GM08714 (cell line): ENCODE results near the gene ATXN1.
"Not testable (repeated sequence)": the region's sequence is repeated elsewhere in the genome, so short reads cannot be mapped to it uniquely, and the experiment has no call there.

ENCODE experiments used
- H3K4me3 ChIP-seq: fragments of 200-500 bp; sonication (Bioruptor generic); 2 replicates; pipeline ENCODE4 v1.5.1; 2014; ENCODE audit warnings: mild to moderate bottlenecking, low read length, inconsistent platforms
- ZNF274 ChIP-seq: IDR thresholded peaks from 2 replicates; pipeline ENCODE4 v1.6.1; 2012; ENCODE audit warnings: mild to moderate bottlenecking, low read depth, low read length

The ATXN1 gene

DNA sequence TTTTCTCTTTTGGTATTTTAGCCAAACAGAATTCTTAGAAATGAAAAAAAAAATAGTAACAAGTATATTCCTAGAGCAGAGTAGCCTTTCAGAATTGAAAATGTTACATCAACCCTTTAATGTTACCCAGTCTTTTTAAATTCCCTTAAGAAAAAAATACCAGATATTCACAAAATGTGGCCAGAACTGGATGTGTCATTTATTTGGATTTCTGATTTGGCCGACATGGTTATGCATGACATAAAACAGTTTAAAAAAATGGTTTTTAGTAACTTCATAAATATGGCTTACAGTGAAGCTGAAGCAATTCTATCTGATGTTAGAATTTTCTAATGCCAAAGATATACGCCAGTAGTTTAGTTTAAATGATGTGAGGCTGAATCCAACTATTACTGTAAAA, 112.0 kb downstream of the ATXN1 start:
- TF ChIP-seq ZNF274, result no peak
- H3K4me3 ChIP-seq, result no peak overlapping the region

DNA sequence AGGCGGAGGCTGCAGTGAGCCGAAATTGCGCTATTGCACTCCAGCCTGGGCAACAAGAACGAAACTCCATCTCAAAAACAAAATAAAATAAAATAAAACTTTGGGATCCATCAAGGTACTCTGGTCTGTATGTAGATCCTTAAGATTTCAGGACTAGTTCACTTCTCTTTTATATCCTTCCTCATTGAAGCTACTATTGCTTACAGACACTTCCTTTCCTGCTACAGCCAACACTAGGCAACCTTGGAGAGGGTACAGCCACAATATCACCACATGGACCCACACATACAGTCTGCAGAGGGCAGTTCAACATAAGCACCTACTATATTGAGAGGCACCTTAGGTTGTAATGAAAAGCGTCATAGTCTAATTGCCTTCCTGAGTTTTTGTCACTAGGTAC, 113.3 kb downstream of the ATXN1 start:
- TF ChIP-seq ZNF274, result no peak
- no peak overlapping the region for H3K4me3 ChIP-seq

DNA sequence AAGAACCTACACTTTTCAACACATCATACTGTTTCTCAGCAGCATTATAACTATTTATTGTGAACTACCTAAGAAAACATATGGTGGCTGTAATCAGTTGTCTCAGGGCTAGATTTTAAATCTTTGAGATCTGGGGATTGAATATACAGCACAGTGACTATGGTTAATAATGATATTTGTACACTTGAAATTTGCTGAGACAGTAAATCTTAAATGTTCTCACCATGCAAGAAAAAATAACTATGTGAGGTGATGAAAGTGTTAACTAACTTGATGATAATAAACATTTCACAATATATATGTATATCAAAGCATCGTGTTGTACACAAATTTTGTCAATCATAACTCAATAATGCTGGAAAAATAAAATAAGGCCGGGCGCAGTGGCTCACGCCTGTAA, 113.8 kb downstream of the ATXN1 start:
- H3K4me3 ChIP-seq, result no peak overlapping the region
- TF ChIP-seq ZNF274, result no peak

DNA sequence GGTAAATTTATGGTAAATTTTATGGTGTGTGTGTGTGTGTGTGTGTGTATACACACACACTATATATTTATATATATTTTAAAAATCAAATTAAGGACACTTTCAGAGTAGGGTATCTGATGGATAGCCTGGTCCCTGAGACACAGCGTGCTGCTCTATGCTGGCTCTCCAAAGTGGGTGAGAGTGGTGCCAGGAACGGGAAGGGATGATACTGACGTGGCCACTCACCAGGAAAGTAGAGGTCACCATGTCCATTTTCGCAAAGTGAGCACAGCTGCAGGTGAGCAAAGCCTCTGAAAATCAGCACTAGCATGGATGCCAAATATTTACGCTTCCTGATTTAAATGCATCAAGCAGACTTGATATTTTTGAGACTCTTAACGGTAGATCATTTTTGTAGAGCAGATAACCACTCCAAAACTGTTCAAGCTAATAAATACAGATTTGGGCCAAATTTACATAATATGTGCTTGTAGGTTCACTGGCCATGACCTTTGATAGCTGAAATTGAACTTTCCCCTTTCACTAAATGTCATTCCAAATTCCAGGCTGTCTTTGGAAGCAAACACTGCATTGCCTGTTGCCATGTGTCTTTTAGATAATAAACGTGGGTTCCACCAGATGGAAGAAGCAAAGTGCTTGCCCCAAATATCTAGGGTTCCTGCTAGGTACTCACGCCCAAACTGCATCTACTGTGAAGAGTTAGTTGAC, 116.6 kb downstream of the ATXN1 start:
- no peak overlapping the region for H3K4me3 ChIP-seq
- no peak for TF ChIP-seq ZNF274

DNA sequence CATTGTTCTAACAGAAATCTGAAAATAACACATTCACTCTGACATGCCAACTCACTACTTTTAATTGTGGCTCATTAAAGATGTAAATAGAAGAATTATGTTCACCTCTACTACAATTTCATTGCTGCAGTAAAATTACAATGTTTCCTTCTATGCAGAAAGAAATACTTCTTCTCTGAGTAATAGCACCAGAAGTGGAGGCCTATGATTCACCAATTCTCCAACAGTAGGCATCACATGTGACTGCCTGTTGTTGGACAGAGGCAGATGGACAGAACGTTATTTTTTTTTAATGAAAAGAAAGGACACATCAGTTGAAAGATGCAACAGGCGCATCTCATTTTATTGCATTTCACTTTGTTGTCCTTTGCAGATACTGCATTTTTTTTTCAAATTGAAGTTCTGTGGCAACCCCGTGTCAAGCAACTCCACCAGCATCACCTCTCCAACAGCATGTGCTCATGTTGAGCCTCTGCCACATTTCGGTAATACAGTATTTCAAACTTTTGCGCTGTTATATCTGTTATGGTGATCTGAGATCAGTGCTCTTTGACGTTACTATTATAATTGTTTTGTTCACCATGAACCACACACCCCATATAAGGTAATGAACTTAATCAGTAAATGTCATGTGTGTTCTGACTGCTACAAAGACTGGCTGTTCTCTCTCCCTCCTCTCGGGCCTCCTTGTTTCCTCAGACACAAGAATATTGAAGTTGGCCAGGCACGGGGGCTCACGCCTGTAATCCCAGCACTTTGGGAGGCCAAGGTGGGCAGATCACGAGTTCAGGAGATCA, 121.4 kb downstream of the ATXN1 start:
- no peak for TF ChIP-seq ZNF274
- H3K4me3 ChIP-seq, result no peak overlapping the region

DNA sequence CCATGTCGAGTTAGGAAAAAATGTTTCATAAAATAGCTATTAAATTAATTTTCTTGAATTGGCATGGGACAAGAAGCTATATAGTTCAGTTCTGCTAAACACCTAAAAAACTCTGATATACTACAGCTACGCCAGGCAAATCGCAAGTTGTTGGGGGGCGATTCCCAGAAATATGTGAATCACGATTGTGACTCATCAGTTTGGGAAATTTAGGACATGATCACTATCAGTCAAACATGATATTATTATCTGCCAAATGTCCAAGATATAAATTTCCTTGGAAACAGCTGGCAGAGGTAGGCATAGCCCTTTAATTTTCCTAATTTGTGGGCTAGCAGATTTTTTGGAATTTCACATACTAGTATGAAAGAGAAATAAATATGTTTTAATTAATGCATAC, 123.6 kb downstream of the ATXN1 start:
- TF ChIP-seq ZNF274, result no peak
- H3K4me3 ChIP-seq, result no peak overlapping the region

DNA sequence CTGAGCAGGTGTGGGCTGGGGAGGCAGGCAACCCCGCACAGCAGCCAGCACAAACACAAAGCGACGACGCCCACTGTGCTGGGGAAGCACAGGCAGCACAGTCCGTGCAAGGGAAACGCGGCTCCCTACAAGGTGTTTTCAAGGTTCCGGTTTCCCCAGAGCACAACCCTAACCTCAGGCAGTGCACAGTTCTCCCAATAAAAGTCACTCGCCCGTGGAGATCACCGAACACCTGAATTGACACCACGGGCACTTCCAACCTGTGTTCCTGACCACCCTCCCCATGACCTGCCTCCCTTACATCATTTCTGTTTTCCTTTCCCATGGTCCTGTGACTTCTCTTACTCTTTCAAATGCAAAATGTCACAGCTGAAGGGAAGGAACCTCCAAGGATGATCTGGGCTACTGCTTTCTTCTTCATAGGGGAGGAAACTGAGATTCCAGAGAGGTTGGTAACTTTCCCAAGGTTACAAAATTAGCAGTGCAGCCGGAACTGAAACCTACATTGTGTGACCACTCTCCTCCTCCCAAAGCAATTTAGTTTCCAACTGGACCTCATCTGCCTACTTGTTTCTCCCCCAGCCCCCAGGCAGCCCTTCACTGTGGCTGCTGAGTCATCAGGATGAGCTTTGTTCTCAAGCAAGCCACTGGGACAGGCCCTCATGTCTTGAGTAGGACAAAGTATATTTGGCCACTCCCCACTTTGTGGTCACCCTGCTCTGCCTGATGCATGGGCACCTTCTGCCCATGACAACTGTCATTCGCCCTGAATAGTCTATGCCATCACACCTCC, 125.3 kb downstream of the ATXN1 start:
- no peak for TF ChIP-seq ZNF274
- H3K4me3 ChIP-seq, result no peak overlapping the region

DNA sequence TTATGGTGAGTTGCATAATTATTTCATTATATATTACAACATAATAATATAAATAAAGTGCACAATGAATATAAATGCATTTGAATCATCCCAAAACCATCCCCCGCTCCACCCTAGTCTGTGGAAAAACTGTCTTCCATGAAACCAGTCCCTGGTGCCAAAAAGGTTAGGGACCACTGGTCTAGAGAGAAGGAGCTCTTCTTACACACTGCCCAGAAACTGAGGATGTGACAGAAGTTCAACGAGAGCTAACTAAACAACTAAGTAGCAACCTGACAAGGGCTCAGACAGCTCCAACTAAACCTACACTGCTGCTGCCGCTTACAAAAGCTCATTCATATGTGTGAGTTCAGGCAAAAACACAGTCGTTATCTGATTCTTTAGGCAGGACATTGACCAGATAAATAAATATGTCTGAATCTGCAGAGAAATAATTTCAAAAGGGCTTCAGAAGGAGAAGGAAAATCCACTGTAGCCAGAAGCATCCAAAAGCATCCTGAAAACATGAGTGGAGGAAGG, 125.9 kb downstream of the ATXN1 start:
- no peak overlapping the region for H3K4me3 ChIP-seq
- no peak for TF ChIP-seq ZNF274

DNA sequence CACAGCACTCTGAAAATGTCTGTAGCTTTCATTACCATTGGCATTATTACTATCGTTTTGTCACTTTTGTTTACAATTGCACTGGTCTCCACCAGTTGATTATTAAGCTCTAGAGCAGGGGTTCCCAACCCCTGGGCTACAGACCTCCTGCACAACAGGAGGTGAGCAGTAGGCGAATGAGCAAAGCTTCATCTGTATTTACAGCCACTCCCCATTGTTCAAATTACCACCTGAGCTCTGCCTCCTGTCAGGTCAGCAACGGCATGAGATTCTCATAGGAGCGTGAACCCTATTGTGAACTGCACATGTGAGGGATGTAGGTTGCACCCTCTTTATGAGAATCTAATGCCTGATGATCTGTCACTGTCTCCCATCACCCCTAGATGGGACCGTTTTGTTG, 126.4 kb downstream of the ATXN1 start:
- H3K4me3 ChIP-seq, result no peak overlapping the region
- TF ChIP-seq ZNF274, result no peak

DNA sequence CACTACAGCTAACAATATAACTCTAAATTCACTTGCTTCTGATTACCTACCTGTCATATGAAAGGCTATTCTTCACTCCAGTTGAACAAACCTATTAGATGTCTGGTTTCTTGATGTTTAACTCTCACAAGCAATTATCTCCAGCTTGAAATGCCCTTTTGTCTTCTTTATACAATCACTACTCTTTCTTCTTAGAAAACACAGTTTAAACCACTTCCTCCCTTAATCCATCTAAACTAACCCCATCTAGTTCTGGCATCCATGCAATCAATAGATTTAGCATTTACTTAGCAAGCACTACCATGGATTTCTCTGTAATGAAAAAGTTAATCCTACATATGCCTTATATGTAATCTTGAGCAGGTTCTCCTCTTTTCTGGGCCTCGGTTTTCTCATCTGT, 127.3 kb downstream of the ATXN1 start:
- TF ChIP-seq ZNF274, result no peak
- no peak overlapping the region for H3K4me3 ChIP-seq

DNA sequence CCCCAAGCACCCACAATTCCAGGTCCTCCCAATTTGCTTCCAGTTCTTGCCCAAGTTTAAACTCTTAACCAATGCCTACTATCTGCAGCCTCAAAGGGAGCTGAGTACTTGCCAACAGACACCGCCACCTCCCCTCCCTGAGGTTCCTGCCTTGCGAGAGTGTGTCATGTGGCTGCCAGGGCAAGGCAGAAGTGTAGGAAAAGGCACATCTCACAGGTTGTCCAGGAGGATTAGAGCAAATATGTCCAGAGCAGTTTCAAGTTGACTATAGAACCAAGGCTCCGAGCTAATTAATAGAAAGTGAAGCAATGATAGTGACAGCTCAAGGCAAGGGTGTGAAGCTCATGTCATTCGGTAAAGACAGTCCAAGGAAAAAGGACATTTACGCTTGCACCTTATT, 127.8 kb downstream of the ATXN1 start:
- TF ChIP-seq ZNF274, result no peak
- no peak overlapping the region for H3K4me3 ChIP-seq

DNA sequence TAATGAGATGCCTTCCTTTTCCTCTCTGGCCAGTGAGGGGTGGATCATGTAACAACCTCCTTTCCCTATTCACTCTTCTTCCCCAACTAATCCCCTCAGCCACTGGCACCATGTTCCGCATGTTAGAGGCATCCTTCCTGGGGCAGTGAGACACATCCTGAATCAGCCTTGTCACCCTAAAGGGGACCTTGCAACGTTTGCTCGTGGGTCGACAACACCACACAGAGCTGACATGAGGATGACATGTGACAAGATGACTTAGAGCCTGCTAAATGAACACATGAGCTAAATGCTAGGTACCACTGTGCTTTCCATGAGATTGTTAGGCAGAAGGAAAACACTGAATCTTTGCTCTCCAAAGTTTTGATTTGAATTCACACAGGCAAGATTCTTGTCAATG, 129.2 kb downstream of the ATXN1 start:
- TF ChIP-seq ZNF274, result no peak
- H3K4me3 ChIP-seq, result no peak overlapping the region

DNA sequence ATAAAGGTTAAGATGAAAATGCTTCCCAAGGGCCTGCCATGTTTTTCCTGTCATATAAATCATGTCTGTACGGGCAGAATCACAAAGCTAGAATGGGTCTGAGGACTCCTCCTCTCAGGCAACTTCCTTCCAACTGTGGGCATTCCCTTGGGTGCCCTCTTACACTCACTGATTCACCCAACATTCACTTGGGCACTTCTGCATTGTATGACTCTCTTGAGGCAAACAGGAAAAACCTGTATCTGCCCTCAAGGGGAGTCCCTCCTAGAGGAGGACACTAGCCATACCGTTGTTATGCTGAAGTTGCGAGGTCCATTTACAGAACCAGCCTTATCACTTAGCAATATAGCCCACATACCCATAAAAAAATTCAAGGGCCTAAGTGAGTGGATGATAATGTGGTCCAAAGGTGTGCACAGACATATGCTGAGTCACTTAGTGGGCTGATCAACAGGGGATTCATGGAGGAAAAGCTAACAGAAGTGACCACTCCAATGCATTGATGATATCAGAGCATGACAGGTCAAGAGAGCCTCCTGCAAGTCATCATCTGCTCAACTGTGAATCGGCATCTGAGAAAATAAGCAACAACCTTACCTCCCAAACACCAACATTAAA, 131.1 kb downstream of the ATXN1 start:
- no peak for TF ChIP-seq ZNF274
- no peak overlapping the region for H3K4me3 ChIP-seq

DNA sequence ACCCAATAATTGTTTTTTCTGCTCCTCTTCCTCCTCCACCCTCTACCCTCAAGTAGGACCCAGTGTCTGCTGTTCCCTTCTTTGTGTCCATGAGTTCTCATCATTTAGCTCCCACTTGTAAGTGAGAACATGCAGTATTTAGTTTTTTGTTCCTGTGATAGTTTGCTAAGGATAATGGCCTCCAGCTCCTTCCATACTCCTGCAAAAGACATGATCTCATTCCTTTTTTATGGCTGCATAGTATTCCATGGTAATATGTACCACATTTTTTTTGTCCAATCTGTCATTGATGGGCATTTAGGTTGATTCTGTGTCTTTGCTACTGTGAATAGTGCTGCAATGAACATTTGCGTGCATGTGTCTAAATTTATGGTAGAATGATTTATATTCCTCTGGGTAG, 132.7 kb downstream of the ATXN1 start:
- H3K4me3 ChIP-seq, result not testable (repeated sequence)

DNA sequence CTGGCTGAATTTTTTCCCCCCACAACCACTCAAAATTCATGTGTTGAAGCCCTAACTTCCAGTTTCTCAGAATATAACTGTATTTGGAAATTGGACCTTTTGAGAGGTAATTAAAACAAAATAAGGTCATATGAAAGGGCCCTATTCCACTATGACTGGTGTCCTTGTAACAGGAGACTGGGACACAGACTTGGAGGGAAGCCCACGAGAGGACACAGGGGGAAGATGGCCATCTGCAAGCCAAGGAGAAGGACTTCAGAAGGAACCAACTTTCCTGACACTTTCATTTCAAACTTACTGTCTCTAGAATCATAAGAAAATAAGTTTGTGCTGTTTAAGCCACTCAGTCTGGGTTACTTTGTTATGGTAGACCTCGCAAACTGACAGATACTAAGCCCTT, 134.6 kb downstream of the ATXN1 start:
- TF ChIP-seq ZNF274, result no peak
- no peak overlapping the region for H3K4me3 ChIP-seq
